GM21528 (cell line): ENCODE measurements around the gene FRRS1L.
"Not testable (repeated sequence)": the region's sequence is repeated elsewhere in the genome, so short reads cannot be mapped to it uniquely, and the experiment has no call there.

Experiments used
- ATAC-seq: cut with Tn5 transposase; IDR thresholded peaks from one replicate; pipeline ENCODE4 v1.9.1; 2021; ENCODE audit warnings: mild to moderate bottlenecking, moderate library complexity; ENCODE audit not compliant: unreplicated experiment, low FRiP score

Gene FRRS1L

DNA sequence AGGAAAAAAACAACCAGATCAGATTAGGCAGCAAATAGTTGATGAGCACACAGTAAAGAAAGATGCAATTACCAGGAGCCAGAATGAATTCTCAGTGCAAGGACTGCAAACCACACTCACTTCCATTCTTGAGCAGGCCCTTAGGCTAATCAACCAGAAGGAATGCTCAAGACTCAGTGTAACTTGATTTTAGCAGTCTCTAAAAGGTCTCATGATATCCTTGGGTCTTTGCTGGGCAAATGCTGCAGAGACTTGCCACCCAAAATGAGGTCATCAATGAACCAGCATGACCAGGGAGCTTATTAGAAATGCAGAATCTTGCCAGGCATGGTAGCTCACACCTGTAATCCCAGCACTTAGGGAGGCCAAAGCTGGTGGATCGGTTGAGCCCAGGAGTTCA, 27.2 kb downstream of the FRRS1L start:
- no peak for ATAC-seq

DNA sequence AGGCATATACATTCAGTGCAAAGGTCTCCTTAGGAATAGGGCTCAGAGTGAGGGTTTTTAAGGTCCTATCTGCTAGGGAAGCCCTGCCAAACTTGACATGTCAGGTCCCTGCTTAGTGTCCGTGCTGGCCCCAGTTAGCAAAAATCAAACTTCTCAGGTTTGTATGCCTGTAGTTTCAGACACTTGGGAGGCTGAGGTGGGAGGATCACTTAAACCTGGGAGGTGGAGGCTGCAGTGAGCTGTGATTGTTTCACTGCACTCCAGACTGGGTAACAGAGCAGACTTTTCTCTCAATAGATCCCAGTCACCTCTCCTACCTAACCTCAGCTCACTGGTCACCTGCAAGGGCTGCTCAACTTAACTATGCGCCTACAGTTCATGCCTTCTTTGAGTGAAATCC, 28.6 kb downstream of the FRRS1L start:
- ATAC-seq = no peak

DNA sequence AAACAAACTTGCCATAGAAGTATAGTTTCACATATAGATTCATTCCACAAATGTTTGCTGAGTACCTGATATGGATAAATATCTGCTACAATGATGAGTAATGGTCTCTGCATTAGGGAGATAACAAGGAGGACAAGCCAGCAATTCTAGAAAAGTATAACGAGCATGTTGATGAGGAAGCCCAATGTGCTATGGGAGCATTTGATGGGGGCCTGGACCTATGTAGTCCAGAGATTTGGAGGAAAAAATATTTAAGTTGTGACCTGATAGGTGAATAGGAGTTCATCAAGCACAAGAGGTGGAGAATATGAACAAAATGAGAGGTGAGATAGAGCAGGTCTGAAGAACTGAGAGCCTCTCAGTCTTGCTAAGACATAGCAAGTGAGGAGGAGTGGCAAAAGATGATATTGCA, 32.9 kb downstream of the FRRS1L start:
- ATAC-seq = no peak

DNA sequence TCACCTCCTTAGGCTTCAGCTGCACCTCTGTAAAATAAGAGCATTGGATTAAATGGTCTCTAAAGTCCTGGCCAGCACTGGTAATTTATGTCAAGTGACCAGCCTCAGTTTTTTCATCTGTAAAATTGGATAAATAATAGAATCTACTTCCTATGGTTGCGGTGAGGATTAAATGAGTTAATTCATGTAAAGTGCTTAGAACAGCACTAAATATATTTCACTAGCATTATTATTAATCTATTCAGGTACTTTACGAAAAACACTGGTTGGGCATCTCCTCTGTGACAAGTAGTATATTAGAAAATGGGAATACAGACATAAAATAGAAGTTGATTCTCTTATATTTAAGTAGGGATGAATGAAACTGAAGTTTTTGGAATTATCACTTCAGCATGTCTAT, 33.5 kb downstream of the FRRS1L start:
- no peak for ATAC-seq

DNA sequence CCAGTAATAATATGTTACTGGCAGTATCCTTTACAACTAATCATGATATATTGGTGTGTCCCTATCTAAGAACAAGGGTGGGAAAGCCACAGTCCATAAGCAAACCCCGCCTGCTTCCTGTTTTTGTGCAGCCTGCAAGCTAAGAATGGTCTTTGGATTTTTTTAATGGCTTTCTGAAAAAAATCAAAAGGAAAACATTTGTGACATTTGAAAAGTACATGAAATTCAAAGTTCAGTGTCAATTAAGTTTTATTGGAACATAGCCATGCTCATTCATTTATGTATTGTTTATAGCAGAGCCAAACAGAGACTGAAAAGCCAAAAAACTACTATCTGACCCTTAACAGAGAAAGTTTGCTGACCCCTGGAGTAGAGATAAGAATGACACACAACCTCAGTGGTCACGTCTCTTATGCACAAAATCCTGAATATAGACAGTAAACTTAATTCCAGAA, 34.5 kb downstream of the FRRS1L start:
- no peak for ATAC-seq

DNA sequence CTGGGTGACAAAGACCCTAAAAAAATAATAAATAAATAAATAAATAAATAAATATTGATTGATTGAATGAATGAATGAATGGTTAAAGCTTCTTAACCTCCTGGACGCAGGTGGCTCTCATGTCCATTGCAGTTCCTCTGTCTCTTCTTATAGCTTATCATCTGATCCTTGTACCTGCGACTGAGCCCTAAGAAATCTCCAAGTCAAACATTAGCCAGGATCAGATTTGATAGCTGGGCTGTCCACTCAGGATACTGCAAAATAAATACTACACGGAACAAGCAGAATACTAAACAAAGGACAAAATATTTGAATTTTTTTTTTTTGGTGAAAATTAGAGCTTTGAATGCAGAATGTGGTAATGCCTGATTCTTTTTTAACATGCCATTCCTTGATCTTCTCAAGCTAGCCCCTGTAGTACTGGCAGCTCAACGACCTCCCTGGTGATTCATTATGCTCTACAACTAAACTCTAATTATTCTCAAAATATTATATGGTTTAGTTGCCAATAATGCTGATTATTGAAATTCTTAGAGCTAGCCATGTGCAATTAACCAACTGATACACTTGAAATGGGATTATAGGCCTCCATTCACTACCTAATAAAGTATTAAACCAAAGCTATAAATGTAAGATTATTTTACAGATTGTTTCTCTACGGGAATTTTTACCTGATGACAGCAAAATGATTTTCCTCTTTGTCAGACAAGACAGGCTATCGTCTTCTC, 37.4 kb downstream of the FRRS1L start:
- ATAC-seq = no peak

DNA sequence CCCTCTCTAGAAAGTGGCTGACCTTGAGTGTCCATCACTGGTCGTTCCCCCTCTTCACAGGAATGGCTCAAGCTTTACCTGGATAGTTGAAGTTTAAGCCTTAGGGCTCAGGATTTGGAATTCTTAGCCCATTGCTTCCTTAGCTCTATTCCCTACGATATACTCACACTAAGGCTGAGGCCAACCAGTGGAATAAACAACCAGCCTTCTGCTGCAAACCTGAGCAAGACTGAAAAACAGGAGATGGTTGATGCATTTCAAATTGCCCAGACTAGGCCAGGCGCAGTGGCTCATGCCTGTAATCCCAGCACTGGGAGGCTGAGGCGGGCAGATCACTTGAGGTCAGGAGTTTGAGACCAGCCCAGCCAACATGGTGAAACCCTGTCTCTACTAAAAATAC, 40.4 kb downstream of the FRRS1L start:
- ATAC-seq = not testable (repeated sequence)

DNA sequence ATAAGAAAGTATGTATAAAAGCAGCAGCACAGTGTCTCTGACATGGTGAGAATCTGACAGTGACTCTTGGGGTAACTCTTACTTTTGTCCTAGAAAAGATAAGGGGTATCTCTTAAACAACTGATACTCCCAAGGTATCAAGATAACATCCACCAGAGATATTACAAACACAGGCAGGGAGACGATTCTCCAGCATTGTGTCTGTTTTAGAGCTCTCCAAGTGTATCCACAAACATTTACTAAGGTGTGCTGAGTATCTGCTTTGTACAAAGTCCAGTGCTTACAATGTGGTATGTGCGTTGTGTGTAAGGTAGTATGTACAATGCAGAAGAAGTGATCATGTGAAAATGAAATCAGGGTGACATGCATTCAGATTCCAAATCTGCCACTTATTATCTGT, 42.9 kb downstream of the FRRS1L start:
- no peak for ATAC-seq

DNA sequence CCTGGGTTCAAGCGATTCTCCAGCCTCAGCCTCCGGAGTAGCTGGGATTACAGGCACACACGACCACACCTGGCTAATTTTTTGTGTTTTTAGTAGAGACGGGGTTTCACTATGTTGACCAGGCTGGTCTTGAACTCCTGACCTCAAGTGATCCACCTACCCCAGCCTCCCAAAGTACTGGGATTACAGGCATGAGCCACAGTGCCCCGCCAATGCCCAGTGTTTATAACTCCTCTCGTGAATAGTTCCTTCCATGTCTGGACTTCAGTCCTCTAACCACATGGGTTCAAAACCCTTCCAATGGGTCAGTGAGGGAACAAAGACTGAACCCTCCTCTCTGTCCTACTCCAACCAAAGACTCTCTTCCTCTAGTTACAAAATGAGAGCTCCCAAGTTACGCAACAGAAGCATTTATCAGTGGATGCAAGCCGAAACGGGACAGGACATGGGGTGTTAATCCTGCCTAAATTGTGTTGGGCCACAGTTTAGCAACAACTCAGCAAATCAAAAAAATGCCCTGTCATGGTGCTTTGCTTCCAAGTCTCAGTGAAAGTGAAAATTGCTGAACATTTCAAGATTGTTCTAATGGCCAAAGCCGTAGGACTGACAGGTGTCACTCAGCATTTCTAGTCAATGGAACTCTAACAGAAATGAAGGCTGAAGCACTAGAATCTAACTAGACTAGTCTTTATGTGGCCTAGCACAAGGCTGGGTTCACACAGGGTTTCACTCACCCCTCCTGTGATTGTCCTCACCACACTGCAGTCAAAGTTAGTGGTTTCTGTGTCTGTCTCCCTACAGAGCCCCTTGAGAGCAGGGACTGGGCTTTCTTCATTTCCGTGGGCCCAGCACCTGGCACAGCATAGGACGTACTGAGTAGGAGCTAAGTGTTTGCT, 44.1 kb downstream of the FRRS1L start:
- ATAC-seq = no peak

DNA sequence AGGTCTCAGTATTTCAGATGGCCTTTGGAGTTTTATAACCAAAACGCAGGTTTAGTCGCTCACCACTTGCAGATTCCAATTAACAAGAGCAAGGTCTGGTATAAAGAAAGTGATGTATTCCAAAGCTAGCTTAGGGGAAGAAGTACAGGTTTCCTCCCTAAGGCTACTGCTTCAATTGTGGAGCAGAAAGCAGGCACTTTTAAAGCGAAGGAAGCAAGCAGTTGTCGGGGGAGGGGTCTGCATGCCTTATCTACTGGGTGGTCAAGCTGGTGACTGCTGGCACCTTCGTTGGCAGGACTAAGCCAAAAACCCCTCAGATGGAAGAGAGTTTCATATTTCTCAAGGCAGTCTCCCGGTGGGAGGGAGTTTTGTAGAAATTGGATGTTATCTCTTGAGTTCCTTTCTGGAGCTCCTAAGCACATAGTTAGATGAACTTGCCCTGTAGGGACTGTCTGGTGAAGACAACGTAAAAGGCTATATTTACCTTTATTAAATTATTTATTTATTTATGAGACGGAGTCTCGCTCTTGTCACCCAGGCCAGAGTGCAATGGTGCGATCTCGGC, 45.7 kb downstream of the FRRS1L start:
- no peak for ATAC-seq

DNA sequence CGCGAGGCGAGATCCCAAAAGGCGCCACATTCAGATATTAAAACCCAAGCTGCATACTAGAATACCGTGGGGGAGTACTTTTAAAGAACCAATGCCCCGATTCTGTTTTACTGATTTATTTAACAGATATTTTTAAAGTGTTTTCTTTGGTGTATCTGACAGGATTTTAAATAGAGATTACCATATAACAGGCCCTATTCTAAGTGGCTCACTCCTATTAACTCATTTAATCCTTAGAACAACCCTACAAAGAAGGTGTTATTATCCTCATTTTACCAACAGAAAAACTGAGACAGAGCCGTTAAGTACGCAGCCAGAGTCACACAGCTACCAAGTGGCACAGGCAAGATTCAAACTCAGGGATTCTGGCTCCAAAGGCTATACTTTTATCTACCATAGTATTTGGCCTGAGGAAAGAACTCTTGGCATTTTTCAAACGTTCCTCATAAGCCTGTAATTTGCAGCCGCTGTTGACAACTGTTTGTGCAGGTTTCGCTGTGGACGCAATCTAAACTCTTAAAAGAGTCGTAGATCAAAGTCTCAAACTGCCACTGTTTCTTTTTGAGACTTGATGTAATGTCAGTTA, 46.8 kb downstream of the FRRS1L start:
- no peak for ATAC-seq

DNA sequence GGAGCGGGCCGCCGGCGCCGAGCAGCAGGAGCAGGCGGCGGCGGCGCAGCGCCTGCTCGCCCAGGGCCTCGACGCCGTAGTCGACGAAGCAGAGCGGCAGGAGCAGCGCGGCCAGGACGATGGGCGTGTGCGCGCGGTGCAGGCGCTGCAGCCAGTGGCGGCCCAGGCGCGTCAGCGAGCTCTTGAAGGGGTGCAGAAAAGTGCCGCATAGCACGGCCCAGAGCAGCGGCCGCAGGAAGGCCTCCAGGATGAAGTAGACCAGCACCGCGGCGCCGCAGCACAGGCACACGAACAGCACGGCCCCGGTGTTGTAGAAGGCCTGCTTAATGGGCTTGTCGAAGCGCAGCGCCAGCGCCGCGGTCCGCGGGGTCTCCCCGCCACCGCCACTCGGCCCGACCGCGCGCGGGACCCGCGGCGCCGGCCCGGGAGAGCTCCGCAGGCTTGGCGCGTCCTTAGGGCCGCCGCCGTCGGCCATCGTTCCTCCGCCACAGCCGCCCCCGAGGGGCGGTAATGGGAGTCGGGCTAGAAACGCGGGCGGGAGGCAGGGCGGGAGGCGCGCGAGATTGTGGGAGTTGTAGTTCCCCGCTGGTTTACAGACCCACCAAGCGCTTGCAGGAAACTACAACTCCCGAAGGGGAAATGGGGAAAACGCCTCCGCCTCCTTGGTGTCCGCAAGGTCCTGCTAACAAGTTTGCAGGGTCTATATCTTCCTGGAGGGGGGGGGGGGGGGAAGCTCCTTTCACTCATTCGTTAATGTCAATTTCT, 47.4 kb downstream of the FRRS1L start, which contains the start of gene TMEM245:
TMEM245 (minus strand) TSS at position 509 of the 765 bp plus-strand sequence; CDS start at position 475, 34 bp downstream.
- peak; percentile 93 for ATAC-seq

DNA sequence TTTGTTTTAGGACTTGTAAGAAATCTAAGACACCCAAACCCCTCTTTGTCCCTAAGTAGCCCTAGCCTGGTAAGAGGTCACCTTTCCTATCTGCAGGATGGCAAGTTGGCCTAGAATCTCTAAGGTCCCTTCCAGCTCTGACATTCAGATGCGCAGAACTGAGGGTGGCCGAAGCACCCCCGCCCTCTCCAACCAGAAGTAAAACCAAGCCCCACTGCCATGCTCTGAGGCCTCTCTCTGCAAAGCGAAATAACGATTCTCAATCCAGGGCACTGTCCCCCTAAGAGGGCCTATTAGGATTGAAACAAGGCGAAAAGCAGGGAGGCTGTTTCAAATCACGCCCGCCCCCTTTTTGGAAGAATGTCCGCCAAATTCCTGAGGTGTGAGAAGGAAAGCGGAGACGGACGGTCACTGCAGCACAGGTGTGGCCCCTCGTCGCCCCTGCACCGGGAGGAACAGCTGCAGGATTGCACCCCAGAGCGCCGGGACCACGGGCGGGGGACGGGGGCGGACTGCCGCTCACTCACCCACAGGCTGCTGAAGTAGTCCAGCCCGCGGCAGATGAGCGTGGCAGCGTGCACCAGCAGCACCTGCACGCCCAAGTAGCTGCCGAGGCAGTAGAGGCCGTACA, 48.1 kb downstream of the FRRS1L start:
- ATAC-seq = no peak

DNA sequence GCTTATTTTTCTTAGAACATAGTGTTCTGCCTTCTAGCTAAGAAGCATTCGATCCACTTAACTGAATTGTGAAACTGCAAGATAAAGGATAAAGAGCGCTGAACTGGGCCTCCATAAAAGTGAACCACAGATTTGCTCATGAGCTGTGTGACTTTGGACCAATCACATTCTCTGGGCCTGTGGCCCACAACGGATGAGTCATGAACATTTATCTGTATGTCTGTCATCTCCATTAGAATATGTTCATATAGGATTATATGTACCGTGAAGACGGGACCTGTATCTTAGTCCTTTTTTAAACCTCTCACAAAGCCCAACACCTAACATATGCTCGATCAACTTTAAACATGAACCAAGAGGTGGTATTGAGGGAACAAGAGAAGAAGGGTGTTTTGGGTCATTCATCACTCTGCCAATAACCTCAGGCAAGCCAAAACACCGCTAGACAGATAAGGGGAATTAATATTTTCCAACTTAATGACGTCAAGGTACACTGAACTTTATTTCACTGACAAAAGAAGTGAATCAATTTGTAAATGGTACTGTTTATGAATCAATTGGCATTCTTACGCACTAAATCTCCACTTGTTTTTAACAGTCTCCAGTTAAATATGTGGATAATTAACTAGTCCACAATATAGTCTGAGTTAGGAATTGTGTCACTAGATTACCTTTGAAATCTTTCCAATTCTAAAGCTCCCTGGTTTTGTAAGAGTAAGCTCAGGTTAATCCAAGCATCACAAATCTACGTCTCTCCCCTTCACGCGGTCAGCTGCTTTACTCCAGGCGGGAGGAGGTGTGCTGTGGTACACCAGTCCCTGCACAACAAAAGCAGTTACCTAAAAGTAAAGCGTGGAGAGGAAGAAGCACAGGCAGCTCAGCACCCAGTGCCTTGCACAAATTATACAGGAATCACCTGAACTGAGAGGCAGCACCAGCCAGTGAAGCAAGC, 48.9 kb downstream of the FRRS1L start:
- ATAC-seq = no peak

DNA sequence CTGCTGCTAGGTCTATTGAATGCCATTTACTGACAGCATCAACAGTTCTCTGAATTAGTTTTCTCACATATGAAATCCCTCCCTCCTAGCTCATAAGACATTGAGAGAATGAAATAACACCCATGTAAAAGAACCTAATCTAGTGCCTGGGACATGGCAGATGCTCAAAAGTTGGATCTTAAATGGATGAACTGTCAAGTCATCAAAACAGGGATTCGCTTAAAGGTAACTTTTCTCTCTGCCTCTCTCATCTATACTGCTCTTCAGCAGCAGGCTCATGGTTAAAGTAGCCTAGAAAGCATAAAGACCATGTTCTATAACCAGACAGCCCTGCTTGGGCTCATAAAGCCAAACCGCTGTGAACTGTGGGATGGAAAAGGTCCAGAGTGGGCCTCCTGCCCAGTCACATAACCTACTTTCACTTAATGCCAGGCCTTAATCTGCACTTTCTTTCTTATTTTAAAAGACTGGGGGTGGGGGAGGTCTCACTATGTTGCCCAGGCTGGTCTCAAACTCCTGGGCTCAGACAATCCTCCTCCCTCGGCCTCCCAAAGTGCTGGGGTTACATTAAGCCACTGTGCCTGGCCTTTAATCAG, 51.0 kb downstream of the FRRS1L start:
- ATAC-seq = no peak

DNA sequence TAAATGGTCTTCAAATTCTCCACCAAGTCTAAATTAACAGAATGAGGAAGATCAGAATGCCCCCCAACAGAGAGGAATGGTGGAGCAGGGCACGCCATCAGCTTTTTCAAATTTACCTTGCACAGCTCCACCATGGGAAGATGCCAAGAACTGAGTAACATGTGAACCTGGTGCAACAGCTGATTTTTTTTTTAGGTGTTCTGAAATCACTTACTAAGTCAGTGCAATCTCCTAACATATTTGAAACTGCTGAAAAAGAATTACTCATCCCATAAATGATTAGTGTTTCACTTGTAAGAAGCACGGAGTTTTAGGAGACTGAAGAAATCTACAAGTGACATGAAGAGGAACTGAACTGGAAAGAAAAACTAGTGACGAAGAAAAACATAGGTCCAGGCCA, 52.4 kb downstream of the FRRS1L start:
- no peak for ATAC-seq

DNA sequence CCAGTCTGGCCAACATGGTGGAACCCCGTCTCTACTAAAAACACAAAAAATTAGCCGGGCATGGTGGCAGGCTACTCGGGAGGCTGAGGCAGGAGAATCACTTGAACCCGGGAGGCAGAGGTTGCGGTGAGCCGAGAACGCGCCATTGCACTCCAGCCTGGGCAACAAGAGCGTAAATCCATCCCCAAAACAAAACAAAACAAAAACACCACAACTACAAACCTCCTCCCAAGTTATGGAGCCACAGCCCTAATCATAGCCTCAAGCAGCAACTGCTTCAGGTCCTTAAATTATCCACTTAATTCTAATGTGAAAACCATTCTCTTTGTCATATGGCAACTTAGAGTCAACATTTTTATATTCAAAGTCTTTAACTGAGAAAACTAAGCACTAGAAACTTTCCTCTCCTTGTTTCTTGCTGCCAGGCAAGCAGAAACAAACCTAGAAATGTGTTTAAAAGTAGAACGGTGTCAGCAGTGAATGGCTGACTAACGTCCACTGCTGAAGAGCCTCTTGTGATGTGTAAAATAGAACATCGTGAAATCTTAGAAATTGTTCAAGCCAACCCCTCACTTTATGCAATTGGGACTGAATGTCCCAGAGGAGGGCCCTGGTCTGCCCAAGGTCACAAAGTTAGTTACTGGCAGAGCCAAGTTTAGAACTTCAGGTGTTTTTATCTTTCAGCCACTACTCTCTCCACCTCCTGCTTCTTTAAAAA, 53.0 kb downstream of the FRRS1L start:
- no peak for ATAC-seq

DNA sequence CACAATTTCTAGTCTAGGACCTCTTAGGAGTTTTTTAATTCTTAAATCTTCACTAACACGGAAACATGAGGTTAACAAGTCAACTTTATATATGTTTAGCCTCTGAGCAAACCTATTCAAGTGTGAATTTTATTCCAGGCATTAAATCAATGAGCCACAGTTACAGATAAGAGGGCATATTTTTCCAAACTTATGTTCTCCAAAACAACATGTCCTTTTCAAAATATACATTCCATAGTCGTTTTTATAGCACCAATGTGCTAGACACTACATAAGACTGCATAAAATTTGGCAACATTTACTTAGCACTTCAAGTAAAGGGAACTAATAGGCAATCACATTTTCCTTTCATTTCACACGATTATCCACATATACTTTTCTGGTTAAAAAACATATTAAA, 53.8 kb downstream of the FRRS1L start:
- ATAC-seq = no peak
